Measurements from ENCODE around the gene POLR1G.

POLR1G gene

GRCh38 chr19:45448425-45448756 is 41.9 kb downstream of the POLR1G start:
- TF ChIP-seq CTCF (IDR thresholded peaks at IDR 0.05; ENCODE audit: insufficient read depth, low read depth, low read length, missing control alignments), result no peak
- no peak for DNase-seq (ENCODE audit: low read depth)
- no peak overlapping the region for H3K4me3 ChIP-seq (ENCODE audit: low read length)

- H3K4me3 ChIP-seq (ENCODE audit: low read length), result peak overlapping the region; percentile 0
- TF ChIP-seq CTCF (IDR thresholded peaks at IDR 0.05; ENCODE audit: insufficient read depth, low read depth, low read length, missing control alignments), result no peak
- DNase-seq (ENCODE audit: low read depth), result peak; percentile 90
These were observed 42.4 kb downstream of the POLR1G start for GRCh38 chr19:45448887-45449299.

- DNase-seq (ENCODE audit: low read depth), result no peak
- TF ChIP-seq CTCF (IDR thresholded peaks at IDR 0.05; ENCODE audit: insufficient read depth, low read depth, low read length, missing control alignments), result no peak
- peak overlapping the region; percentile 66 for H3K4me3 ChIP-seq (ENCODE audit: low read length)
These were observed 43.5 kb downstream of the POLR1G start for GRCh38 chr19:45450012-45450333.

- peak; percentile 77 for DNase-seq (ENCODE audit: low read depth)
- H3K4me3 ChIP-seq (ENCODE audit: low read length), result peak overlapping the region; percentile 64
- no peak for TF ChIP-seq CTCF (IDR thresholded peaks at IDR 0.05; ENCODE audit: insufficient read depth, low read depth, low read length, missing control alignments)
These were observed 44.8 kb downstream of the POLR1G start for GRCh38 chr19:45451131-45451849.

GRCh38 chr19:45451850-45452387 is 45.5 kb downstream of the POLR1G start:
- no peak for TF ChIP-seq CTCF (IDR thresholded peaks at IDR 0.05; ENCODE audit: insufficient read depth, low read depth, low read length, missing control alignments)
- no peak overlapping the region for H3K4me3 ChIP-seq (ENCODE audit: low read length)
- DNase-seq (ENCODE audit: low read depth), result no peak

GRCh38 chr19:45455707-45456499 is 49.5 kb downstream of the POLR1G start:
- no peak overlapping the region for H3K4me3 ChIP-seq (ENCODE audit: low read length)
- no peak for TF ChIP-seq CTCF (IDR thresholded peaks at IDR 0.05; ENCODE audit: insufficient read depth, low read depth, low read length, missing control alignments)
- DNase-seq (ENCODE audit: low read depth), result peak; percentile 99

Measured in epithelial cell of esophagus (primary cell).